Stimulated activated CD4-positive, alpha-beta T cell treated with anti-CD3 and anti-CD28 coated beads, TNF-alpha, amount 100 ng/mL, for 48 hours (primary cell): ENCODE measurements around the gene SGSH.

Source experiments
- DNase-seq, 3 donors: peaks; one replicate each; pipeline ENCODE4 v3.0.0-alpha.2; 2020; ENCODE audit warnings: low read depth in 3 of 3

SGSH gene

DNA sequence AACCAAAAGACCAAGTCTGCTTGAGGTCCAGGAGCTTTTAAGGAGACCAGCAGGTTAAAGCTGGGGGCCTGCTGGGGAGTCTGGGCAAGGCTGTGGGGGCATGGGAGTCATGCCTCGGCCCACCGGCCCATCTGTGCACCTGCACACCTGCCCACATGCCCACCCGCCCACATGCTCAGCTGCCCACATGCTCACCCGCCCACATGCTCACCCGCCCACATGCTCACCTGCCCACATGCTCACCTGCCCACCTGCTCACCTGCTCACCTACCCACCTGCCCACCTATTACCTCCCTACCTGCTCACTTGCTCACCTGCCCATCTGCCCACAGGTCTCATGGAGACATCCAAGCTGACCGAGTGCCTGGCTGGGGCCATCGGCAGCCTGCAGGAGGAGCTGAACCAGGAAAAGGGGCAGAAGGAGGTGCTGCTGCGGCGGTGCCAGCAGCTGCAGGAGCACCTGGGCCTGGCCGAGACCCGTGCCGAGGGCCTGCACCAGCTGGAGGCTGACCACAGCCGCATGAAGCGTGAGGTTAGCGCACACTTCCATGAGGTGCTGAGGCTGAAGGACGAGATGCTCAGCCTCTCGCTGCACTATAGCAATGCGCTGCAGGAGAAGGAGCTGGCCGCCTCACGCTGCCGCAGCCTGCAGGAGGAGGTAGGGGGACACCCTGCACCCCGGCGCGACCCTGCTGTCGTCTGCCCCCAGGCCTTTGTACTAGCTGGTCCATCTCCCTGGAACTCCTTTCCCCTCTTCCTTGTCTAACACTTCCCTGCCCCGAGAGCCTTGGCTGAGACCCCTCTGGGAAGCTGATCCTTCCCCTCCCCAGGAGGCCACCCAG, 36.3 kb downstream of the SGSH start:
- no peak for DNase-seq

DNA sequence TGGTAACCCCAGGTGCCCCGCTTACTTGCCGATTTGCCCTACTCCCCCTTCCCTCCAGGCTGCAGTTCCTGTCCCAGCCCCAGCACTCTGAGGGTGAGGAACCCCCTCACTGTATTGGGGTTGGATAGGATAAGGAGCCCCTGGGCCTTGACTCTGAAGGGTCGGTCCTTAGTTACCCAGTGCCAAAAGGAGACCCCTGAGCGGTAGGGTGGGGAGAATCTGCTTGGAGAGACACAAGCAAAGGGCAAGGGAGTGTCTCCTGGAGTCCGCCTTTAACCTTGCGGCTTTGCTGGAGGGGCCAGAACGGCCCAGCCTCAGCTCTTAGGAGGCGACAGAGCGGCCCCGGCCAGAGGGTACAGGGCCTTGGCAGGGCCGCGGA, 37.3 kb downstream of the SGSH start:
- no peak for DNase-seq

DNA sequence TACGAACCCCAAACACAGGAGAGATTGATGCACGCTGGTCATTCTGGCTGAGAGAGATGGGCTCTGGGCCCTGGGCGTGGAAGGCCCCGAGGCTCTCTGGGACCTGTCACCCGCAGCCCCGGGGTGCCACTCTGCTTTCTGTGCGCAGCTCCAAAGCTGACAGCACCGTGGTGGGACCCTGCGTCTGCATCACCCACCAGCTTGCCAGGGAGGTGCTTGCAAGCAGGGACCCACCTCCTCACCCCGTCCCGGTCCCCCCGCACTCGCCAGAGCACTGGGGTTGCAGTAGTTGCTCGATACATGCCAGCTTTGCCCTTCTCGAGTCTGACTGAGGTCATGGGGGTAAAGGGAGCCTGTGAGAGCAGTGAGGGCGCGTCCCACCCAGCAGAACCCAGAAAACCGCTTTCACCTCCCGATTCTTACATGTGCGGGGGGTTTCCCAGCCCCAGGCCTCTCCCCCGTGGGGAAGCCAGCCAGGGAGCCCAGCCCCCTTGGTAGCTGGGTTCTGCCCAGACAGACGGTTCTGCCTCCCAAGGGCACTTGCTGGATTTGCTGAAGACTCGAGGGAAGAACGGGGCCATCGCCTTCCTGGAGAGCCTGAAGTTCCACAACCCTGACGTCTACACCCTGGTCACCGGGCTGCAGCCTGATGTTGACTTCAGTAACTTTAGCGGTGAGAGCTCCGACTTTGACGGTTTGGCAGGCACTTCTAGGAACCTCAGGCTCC, 37.9 kb downstream of the SGSH start:
- DNase-seq = no peak

DNA sequence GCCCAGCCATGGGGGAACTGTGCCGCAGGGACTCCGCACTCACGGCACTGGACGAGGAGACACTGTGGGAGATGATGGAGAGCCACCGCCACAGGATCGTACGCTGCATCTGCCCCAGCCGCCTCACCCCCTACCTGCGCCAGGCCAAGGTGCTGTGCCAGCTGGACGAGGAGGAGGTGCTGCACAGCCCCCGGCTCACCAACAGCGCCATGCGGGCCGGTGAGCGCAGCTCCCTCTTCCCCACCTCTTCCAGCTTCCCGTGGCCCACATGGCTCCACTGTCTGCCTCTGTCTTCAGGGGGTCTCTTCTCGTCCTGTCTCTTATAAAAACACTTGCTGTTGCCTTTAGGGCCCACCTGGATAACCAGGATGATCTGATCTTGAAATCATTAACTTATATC, 38.7 kb downstream of the SGSH start:
- DNase-seq = no peak

- DNase-seq = no peak
Measured at GRCh38 chr17:80180192-80180591, 39.9 kb downstream of the SGSH start.

DNA sequence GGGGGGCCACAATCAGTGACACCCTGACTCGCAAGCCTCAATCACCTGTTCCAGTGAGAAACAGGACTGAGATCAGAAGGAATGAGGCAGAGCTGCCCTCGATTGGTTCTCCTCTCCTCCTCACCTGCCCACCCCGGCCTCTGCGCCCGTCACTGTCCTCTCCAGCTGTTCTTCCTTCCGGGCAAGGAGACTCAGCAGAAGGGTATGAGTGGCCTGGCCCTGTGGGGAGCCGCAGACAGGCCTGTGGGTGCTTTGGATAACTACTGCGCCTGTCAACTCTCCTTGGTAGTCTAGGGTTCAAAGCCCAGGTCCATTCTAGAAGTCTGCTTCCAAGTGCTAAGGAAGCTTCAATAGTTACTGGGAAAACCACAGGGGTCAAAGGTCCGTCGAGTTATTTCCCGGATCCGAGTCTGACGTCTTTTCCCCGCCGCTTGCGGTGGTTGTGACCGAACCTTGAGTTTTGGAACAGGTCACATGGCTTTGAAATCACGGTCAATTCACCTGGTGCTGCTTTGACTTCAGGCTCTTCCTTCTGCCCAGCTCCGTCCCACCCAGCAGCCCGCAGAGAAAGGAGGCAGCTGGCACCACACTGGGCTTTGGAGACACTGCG, 42.0 kb downstream of the SGSH start:
- DNase-seq = no peak

- DNase-seq = no peak
Measured at GRCh38 chr17:80176757-80177156, 43.4 kb downstream of the SGSH start.

- no peak for DNase-seq
Measured at GRCh38 chr17:80173916-80174315, 46.2 kb downstream of the SGSH start.

DNA sequence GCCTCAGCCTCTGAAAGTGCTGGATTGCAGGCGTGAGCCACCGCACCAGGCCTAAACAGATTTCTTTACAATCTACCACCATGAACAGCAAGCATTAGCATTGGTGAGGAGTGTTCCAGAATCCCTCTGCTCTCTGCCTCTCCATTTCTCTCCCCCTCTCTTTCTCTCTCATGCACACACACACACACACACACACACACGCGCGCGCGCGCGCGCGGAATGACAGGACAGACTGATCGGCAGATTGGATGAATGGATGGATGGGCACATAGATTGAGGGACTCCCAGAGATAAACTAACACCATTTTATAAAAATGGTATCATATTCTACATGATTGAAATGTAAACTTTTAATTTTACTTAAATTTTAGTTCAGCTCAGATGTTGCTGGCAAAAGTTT, 47.0 kb downstream of the SGSH start:
- DNase-seq = no peak

DNA sequence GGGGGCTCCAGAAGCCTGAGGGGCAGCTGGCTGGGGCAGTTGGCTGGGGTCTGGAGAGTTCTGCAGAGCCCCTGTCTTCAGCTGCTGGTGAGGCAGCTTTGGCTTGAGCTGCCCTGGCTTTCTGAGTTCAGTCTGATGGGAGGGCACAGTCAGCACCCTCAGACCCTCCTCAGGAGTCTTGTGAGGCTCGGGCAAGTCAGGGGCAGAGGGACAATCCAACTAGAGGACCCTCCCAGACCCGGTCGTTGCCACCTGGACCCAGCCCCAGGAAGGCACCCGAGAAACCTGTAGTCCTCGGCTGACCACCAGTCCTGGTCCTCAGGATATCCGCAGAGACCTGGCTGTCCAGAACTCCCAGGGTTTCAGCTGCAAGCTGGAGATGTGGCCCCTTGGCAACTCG, 48.5 kb downstream of the SGSH start:
- DNase-seq = no peak

GRCh38 chr17:80169784-80170500, 50.2 kb downstream of the SGSH start, which contains the start of gene CARD14:
Gene CARD14 (plus strand): TSS chr17:80170030. CDS start chr17:80181439, 11,409 bp downstream.
- DNase-seq = no peak

GRCh38 chr17:80169107-80169506, 51.0 kb downstream of the SGSH start:
- DNase-seq = no peak

DNA sequence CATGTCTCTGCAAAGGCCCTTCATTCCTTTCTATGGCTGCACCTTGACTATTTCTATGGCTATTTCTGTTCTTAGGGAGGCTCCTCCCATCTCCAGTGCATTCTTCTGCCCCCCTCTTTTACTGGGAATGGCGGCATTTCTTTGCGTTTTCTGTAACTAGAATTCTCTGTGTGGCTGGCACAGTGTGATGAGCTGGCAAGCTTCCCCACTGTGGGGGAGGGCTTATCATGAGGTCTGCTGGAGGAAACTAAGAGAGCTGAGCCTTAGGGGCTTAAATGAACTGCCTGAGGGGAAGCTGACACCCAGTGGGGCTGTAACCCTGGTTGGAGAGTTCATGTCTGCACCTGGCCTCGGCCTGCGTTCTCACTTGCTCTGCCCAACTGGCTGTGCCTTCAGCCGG, 51.8 kb downstream of the SGSH start:
- DNase-seq = no peak

DNA sequence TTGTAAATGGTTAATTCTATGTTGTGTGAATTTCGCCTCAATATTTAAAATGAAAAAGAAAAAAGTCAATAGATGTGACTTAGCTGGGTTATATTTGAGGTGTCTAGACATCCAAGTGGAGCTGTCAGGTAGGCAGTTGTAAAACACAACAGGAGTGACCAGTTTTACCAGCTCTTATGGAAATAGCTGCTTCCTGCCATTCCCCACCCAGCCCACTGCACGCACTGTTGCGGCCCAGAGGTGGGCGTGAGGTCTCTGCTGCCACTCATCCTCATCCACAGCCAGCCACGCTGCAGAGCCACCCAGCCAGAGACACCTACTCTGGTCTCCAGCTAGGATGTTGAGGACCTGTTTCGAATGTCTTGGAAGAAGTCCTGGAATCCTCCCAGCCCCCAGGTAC, 53.7 kb downstream of the SGSH start:
- DNase-seq = no peak

GRCh38 chr17:80164185-80164584, 55.9 kb downstream of the SGSH start:
- DNase-seq = no peak

GRCh38 chr17:80163336-80163735, 56.8 kb downstream of the SGSH start:
- DNase-seq = no peak

DNA sequence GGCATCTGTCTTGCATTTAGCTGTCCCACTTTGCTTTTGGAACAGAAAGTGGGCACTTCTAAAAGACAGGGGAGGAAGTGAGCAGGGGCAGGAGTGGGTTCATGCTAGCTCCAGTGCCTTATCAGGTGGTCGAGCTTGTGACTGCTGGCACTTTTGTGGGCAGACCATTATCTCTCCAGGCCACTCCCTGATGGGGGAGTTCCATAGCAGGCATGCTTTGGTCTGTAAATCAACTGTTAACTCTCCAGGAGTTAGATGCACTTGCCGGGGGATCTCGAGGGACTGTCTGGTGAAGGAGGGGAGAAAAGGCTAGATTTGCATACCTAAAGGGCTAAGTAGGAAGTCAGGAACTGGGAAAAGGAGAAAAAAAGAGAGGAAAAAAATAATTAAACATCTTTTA, 59.6 kb downstream of the SGSH start:
- no peak for DNase-seq
